Activated T-helper 2 cell treated with anti-CD3 and anti-CD28 coated beads, Interferon-gamma antibody, Interleukin-2, Interleukin-4, amounts not matched to agents 10 μg/mL and 5 μg/mL and 100 μg/mL, durations not matched to agents 14 hours and 24 hours and 36 hours (primary cell): ENCODE measurements around the gene CACNA2D3. TPM values are rescaled to one million over a fixed set of nuclear protein-coding genes. Genes with fewer than 3 reads are reported as not detected.

ENCODE experiments used
- DNase-seq: peaks from one replicate; pipeline ENCODE4 v3.0.0; 2021; ENCODE audit warnings: low spot score
- H3K27ac Mint-ChIP-seq: one replicate; pipeline ENCODE4 v1.8.0; 2021; ENCODE audit warnings: mixed read lengths
- H3K27me3 Mint-ChIP-seq: one replicate; pipeline ENCODE4 v1.8.0; 2021; ENCODE audit warnings: low read depth, mixed read lengths
- H3K36me3 Mint-ChIP-seq: one replicate; pipeline ENCODE4 v1.8.0; 2021; ENCODE audit warnings: low read depth, mixed read lengths
- H3K4me1 Mint-ChIP-seq: one replicate; pipeline ENCODE4 v1.8.0; 2021; ENCODE audit warnings: low read depth, mixed read lengths
- H3K4me3 Mint-ChIP-seq: one replicate; pipeline ENCODE4 v1.8.0; 2021; ENCODE audit warnings: low read depth, mild to moderate bottlenecking, moderate library complexity, mixed read lengths
- H3K9me3 Mint-ChIP-seq: one replicate; pipeline ENCODE4 v1.8.0; 2021; ENCODE audit warnings: mixed read lengths
- intact Hi-C: fragments of 100-400 bp; cut with micrococcal nuclease; formaldehyde crosslinking; loops from one replicate; pipeline ENCODE4 v1.15.1; 2023
- total RNA-seq: library from RNA; stranded (reverse); gene quantifications from 2 replicates; pipeline ENCODE4 v1.2.3, GENCODE V29; 2022

Gene CACNA2D3
- total RNA-seq, 1 donor from 2014 or later = not detected

DNA sequence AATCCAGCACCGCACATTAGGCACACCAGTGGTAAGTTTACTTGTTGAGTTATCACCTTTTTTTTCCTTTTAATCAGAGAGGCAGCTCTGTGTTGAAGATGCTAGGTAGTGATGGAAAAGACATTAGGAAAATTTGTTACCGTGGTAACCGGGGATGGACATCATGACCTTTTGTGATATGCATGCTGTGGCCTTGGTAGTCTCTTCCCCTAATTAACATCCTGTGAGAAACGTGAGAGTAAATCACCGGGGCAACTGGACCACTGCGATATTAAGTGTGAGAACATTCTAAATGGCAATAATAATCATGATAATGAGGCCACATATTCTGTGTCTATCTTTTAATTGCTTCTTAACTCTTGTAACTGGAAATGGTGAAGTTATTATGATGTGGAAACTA, 362.0 kb downstream of the CACNA2D3 start:
- H3K9me3 Mint-ChIP-seq = no peaks in the 10 kb centered on the region
- no peak for DNase-seq
- H3K27me3 Mint-ChIP-seq = no peaks in the 10 kb centered on the region
- no peak overlapping the region for H3K4me3 Mint-ChIP-seq
- intact Hi-C loops = no loop called here
- H3K27ac Mint-ChIP-seq = no peak overlapping the region
- no peaks in the 10 kb centered on the region for H3K36me3 Mint-ChIP-seq
- no peaks in the 10 kb centered on the region for H3K4me1 Mint-ChIP-seq

DNA sequence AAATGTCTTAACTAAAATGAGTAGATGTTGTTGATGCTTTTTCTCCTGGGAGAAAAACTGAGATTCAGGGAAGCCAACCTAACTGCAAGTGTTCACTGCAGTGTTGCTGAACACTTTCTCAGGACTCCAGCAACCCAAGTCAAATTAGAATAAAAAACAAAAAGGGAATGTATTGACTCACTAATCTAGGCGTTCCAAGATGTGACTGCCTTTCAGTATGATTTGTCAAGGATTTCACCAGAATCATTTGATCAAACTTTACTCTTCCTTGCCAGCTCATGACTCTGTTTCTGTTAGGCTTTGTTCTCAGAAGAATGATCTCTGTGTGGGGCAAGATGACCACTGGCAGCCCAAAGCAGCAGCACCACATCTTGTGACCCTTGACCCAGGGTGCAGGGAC, 364.0 kb downstream of the CACNA2D3 start:
- Mint-ChIP-seq H3K9me3 (no peaks in the 10 kb centered on the region), H3K36me3 (no peaks in the 10 kb centered on the region), H3K27ac (no peak overlapping the region), H3K4me3 (no peak overlapping the region), H3K4me1 (no peaks in the 10 kb centered on the region), H3K27me3 (no peaks in the 10 kb centered on the region)
- intact Hi-C loops = no loop called here
- no peak for DNase-seq

DNA sequence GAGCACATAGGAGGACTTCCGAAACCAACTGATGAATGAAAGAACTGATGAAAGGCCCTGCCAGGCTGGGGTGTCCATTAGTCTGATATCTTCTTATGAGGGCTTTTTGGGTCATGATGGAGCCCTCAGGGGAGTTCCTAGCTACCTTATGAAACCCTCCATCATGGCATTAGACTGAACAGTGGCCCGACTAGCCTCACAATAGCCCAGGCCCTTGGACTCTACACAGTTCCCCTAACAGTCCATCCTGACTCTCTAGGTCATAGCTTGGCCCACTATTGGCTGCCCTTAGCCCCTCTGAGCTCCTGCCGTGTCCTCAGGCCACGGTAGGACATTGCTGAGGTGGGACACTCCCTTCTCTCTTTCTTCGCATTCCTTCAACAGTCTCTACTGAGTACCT, 365.9 kb downstream of the CACNA2D3 start:
- no peak overlapping the region for H3K27ac Mint-ChIP-seq
- no peaks in the 10 kb centered on the region for H3K27me3 Mint-ChIP-seq
- no peaks in the 10 kb centered on the region for H3K4me1 Mint-ChIP-seq
- no peaks in the 10 kb centered on the region for H3K36me3 Mint-ChIP-seq
- intact Hi-C loops = no loop called here
- H3K9me3 Mint-ChIP-seq = no peaks in the 10 kb centered on the region
- H3K4me3 Mint-ChIP-seq = no peak overlapping the region
- DNase-seq = no peak

DNA sequence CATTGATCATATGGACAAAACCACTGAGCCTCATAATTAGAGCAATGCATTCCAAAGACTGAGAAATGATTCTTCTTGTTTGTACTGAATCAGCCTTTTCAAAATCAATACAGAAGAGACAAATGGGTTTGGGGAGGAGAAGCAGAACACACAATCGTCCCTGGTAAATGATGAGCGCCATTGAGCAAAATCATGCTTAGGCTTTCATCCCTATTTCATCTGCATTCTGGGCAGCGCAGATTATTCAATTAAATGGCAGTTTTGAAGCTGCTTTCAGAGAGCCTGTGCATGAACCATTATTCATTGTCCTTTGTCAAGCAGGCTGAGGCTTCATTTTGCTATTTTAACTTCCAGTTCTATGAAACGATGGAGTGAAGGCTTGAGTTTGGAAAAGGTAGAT, 371.9 kb downstream of the CACNA2D3 start:
- no peaks in the 10 kb centered on the region for H3K36me3 Mint-ChIP-seq
- peaks cover 8% of the 10 kb centered on the region for H3K9me3 Mint-ChIP-seq

DNA sequence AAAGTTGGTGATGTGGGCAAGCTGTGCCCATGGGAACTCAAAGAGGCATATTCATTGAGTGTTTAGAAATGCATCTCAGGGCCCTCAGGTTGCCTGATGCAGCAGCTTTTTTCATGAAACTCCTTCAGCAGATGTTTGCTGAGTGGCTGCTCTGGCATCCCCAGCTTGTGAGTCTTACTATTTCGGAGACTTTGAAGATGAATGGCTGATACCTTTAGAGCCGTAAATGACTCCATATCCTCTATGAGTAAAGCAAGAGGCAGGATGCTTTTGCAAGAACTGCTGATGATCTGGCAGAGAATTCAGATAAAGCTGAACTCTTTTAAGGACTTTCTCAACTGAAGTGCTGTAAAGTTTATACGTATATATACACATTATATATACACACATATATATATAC, 384.3 kb downstream of the CACNA2D3 start:
- Mint-ChIP-seq H3K4me1 (no peaks in the 10 kb centered on the region), H3K27ac (no peak overlapping the region), H3K27me3 (no peaks in the 10 kb centered on the region), H3K4me3 (no peak overlapping the region), H3K9me3 (peaks cover 5% of the 10 kb centered on the region), H3K36me3 (no peaks in the 10 kb centered on the region)
- no peak for DNase-seq
- intact Hi-C loops = no loop called here

More for the DNA sequence above, 371.9 kb downstream of the CACNA2D3 start:
- no peaks in the 10 kb centered on the region for H3K4me1 Mint-ChIP-seq
- H3K27ac Mint-ChIP-seq = no peak overlapping the region
- no peaks in the 10 kb centered on the region for H3K27me3 Mint-ChIP-seq
- intact Hi-C loops = no loop called here
- DNase-seq = no peak
- no peak overlapping the region for H3K4me3 Mint-ChIP-seq

DNA sequence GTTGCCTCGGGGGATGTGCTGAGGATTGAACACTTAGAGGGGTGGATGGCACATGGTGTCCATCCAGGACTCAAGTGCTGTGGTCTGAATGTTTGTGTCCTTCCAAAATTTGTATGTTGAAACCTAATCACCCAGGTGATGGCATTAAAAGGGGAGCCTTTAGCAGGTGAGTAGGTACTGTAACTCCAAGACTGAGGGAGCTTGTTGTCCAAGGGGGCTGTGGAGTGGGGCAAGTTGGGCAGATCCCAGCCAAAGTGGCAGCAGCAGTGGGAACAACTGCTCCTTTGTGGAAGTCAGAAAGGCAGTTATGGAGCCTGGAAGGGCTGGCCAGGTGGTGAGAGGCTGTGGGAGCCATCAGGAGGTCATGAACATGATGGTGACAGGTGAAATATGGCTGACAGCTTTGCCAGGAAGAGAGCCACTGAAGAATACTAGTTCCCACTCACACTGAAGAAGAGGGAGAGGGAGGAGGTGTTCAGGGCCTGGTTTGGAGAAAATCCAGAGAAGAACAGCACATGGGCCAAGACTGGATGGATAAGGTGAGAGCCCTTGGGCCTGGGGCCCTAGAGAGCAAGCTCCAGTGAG, 385.6 kb downstream of the CACNA2D3 start:
- no peaks in the 10 kb centered on the region for H3K27me3 Mint-ChIP-seq
- intact Hi-C loops = no loop called here

DNA sequence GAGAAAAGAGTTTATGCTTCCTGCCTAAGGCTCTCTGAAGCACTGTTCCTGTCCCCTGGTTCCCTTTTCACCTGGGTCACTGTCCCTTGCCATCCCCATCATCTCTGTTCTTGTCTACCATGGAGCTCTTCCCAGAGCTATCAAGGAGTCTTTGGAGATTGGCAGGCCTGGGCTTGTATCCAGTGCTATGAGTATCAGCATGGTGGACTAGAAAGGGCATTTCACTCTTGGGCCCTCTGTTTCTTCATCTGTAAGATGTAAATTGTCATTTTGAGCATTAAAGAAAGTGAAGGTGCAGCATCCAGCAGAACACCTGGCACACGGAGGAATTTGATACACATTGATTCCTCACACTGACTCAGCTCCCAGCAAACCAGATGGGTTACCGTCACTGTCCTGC, 388.2 kb downstream of the CACNA2D3 start:
- Mint-ChIP-seq H3K4me1 (no peaks in the 10 kb centered on the region), H3K4me3 (no peak overlapping the region), H3K9me3 (peaks cover 14% of the 10 kb centered on the region), H3K36me3 (no peaks in the 10 kb centered on the region), H3K27me3 (no peaks in the 10 kb centered on the region), H3K27ac (no peak overlapping the region)
- DNase-seq = no peak
- intact Hi-C loops = no loop called here

More for the DNA sequence above, 385.6 kb downstream of the CACNA2D3 start:
- DNase-seq = no peak
- Mint-ChIP-seq H3K27ac (no peak overlapping the region), H3K36me3 (no peaks in the 10 kb centered on the region), H3K9me3 (peaks cover 5% of the 10 kb centered on the region), H3K4me3 (no peak overlapping the region), H3K4me1 (no peaks in the 10 kb centered on the region)

DNA sequence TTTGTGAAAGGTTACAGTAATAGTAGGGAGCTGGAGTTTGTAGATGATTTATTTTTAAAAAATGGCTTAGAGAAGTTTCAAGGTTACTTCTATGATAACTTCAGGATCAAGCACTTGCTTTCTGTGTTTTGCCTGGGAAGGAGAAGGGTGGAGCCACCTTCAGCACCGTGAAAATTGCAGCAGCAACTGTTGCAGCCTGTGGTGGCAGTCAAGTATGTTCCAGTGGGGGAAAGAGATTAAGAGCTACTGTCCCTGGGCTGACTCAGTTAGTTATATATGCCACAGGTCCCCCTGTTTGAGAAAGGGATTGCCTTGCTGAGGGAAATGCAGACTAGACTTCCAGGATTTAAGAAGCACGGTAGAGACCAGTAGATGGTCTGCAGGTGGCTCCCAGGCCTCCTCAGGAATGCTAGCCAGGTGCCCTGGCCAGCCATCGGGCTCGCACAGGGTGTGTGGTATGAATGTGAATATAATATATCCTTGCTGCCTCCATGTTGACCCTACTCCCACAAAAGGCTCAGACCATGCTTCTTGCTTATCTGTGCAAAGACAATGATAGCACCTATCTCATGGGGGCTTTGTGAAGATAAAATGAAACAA, 389.5 kb downstream of the CACNA2D3 start:
- Mint-ChIP-seq H3K9me3 (peaks cover 14% of the 10 kb centered on the region), H3K27me3 (no peaks in the 10 kb centered on the region), H3K4me1 (no peaks in the 10 kb centered on the region), H3K4me3 (no peak overlapping the region), H3K27ac (no peak overlapping the region), H3K36me3 (no peaks in the 10 kb centered on the region)
- DNase-seq = no peak
- intact Hi-C loops = no loop called here

DNA sequence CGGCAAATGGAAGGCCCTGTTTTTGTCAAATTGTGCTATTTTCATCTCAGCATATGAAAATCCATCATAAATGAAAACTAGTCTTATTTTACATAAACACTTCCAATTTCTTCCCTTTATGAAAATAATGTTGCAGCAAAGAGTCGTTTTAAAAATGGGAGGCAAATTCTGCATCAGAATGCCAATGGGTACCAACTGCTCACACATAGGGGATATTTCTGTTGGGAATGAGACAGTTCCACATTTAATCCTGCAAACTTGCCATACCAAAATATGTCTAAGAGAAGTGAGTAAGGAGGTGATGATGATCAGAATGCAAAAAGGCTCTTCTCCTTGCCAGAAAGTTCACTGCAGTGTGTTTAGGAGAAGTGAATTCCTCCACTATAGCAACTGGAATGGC, 391.7 kb downstream of the CACNA2D3 start:
- DNase-seq = no peak
- Mint-ChIP-seq H3K4me3 (no peak overlapping the region), H3K27ac (no peak overlapping the region), H3K27me3 (no peaks in the 10 kb centered on the region), H3K9me3 (peaks cover 14% of the 10 kb centered on the region), H3K36me3 (no peaks in the 10 kb centered on the region), H3K4me1 (no peaks in the 10 kb centered on the region)
- intact Hi-C loops = no loop called here

DNA sequence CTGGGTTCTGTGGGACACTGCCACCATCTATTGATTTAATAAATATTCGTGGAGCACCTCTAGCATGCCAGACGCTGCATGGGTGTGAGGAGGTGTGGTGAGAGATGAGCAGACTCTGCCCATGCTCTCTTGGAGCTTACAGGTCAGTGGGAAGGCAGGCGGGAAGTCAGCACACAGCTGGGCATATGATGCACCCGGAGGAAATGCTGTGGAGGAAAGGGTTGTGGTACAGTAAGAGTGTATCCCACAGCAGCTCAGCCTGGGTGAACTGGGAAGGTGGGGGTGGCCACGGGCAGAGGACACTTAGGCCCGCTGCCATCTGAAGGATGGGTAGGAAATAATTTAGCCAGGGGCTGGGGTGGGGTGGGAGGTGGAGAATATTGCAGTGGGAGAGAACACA, 392.1 kb downstream of the CACNA2D3 start:
- Mint-ChIP-seq H3K4me1 (no peaks in the 10 kb centered on the region), H3K27me3 (no peaks in the 10 kb centered on the region), H3K9me3 (peaks cover 14% of the 10 kb centered on the region), H3K36me3 (no peaks in the 10 kb centered on the region), H3K27ac (no peak overlapping the region), H3K4me3 (no peak overlapping the region)
- intact Hi-C loops = no loop called here
- DNase-seq = no peak

DNA sequence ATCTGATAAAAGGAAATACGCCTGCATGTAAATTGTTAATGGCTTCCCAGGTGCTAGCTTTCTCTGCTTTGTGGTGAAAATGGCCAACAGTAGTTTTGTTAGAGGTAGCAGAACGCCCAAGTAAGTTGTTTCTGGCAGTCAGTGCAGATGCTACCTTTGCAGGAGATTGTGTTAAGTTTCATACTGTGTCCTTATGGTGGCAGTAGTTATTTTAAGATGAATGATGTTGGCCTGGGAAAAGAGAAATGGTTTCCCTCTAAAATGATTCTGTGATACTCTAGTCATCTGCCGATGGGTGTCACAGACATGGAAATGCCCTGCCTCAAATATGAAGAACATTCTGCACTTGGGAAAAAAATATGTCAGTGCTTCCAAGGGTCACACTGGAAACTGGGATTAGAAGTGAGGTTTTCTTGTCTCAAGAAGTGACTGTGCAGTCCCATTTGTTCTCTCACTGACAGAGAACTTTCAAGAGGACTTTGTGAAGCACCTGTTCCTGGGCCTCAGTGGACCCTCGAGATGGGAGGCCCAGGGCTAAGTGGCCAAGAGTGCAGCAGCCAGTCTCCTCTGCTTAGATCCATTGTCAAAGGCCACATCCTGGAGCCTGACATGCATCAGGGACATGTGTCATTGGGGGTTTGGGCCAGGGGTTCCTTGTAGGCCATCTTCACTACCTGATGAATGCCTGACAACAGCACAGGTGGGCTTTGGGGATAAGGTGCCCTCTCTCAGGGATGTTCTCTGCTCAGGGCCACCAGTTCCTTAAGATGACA, 393.3 kb downstream of the CACNA2D3 start:
- intact Hi-C loops = no loop called here
- DNase-seq = no peak
- Mint-ChIP-seq H3K27me3 (no peaks in the 10 kb centered on the region), H3K36me3 (no peaks in the 10 kb centered on the region), H3K9me3 (peaks cover 9% of the 10 kb centered on the region), H3K4me1 (no peaks in the 10 kb centered on the region), H3K27ac (no peak overlapping the region), H3K4me3 (no peak overlapping the region)

DNA sequence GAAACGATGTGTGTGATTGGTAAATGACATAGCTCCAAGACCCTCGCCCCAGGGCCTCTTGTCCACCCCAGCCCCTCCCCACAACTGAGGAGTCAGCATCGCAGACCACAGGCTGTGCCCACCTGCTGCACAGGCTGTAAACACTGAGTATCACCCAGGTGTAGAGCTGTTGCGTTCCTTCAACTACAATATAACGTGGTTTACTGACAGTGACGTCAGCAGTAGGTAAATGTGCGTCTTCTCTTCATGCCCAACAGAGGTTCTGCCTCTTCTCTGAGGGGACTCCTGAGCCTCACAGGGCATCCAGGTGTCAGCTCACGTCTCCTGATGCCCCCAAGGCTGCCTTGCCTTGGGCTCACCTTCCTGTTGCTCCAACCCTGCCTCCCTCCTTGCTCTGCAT, 395.1 kb downstream of the CACNA2D3 start:
- H3K9me3 Mint-ChIP-seq = peaks cover 9% of the 10 kb centered on the region
- no peaks in the 10 kb centered on the region for H3K36me3 Mint-ChIP-seq
- H3K4me3 Mint-ChIP-seq = no peak overlapping the region
- H3K27me3 Mint-ChIP-seq = no peaks in the 10 kb centered on the region
- intact Hi-C loops = no loop called here
- no peaks in the 10 kb centered on the region for H3K4me1 Mint-ChIP-seq
- no peak for DNase-seq
- no peak overlapping the region for H3K27ac Mint-ChIP-seq

DNA sequence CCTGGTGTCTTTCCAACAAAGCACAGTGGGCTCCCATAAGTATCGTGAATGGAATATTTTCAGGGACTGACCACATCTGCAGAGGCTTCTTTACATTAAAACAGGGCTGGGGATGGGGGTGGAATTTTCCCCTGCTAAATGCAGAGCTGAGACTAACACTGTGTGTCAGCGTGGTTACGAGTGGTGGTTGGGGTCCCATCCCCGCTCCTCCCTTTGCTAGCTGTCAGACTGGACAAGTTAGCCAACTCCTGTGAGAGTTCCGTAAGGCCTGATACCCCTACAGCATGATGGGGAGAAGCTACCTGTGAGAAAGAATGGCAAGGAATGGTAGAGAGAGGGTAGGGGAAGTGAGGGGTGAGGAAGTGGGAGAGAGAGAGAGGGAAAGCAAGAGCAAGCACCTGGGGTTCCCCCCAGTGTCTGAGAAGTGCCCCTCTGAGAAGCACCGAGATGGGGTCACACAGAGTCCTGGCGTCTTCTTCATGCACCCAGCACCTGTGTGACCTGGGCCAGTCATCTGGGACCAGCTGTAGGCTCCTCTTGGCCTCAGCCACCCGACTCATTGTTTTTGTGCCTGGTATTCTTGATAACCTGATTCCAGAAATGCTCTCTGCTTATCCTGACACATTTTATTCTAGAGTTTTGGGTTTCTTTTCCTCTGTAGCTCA, 395.8 kb downstream of the CACNA2D3 start:
- intact Hi-C loops = no loop called here
- DNase-seq = no peak
- H3K9me3 Mint-ChIP-seq = peaks cover 8% of the 10 kb centered on the region
- no peak overlapping the region for H3K27ac Mint-ChIP-seq
- H3K4me3 Mint-ChIP-seq = no peak overlapping the region
- H3K36me3 Mint-ChIP-seq = no peaks in the 10 kb centered on the region
- H3K27me3 Mint-ChIP-seq = no peaks in the 10 kb centered on the region
- no peaks in the 10 kb centered on the region for H3K4me1 Mint-ChIP-seq
